GM12892 (cell line): ENCODE results near the gene IFRD2.
"Not testable (repeated sequence)": the region's sequence is repeated elsewhere in the genome, so short reads cannot be mapped to it uniquely, and the experiment has no call there.

Experiments
- DNase-seq: peaks from one replicate; pipeline ENCODE4 v3.0.0; 2011; ENCODE audit not compliant: insufficient read length
- FAIRE-seq: peaks from 2 replicates; lab custom pipeline; 2011; peaks lifted over from hg19 to GRCh38; lab: Jason Lieb, UNC
- POLR2A ChIP-seq: IDR thresholded peaks from 2 replicates; pipeline ENCODE4 v1.6.1; 2011; ENCODE audit warnings: low read depth, low read length, control low read depth
- POLR2AphosphoS5 ChIP-seq: IDR thresholded peaks from 2 replicates; pipeline ENCODE4 v1.6.1; 2011; ENCODE audit warnings: low read depth, low read length, control low read depth
- TAF1 ChIP-seq: IDR thresholded peaks from 2 replicates; pipeline ENCODE4 v1.6.1; 2011; ENCODE audit warnings: low read depth, mild to moderate bottlenecking, control low read depth, low read length, borderline replicate concordance

Gene IFRD2

GRCh38 chr3:50264964-50265485 lies 27.2 kb downstream of the IFRD2 start:
- TF ChIP-seq TAF1 (no peak), POLR2A (no peak), POLR2AphosphoS5 (no peak)
- FAIRE-seq (no peak), DNase-seq (no peak)

- no peak for TF ChIP-seq POLR2A
- no peak for TF ChIP-seq TAF1
- no peak for TF ChIP-seq POLR2AphosphoS5
- no peak for FAIRE-seq
- DNase-seq: no peak
These were observed 27.8 kb downstream of the IFRD2 start for GRCh38 chr3:50264383-50264963.

GRCh38 chr3:50263478-50264382 lies 28.5 kb downstream of the IFRD2 start:
- no peak for FAIRE-seq
- DNase-seq: no peak
- TF ChIP-seq POLR2AphosphoS5 (no peak), POLR2A (no peak), TAF1 (no peak)

GRCh38 chr3:50262778-50263177 lies 29.5 kb downstream of the IFRD2 start:
- no peak for TF ChIP-seq TAF1
- TF ChIP-seq POLR2AphosphoS5: no peak
- no peak for TF ChIP-seq POLR2A
- FAIRE-seq (no peak), DNase-seq (no peak)

GRCh38 chr3:50262200-50262599 lies 30.0 kb downstream of the IFRD2 start:
- FAIRE-seq, DNase-seq: not testable (repeated sequence)

GRCh38 chr3:50261505-50261904 lies 30.7 kb downstream of the IFRD2 start:
- FAIRE-seq: no peak
- TF ChIP-seq POLR2A: no peak
- no peak for TF ChIP-seq TAF1
- no peak for TF ChIP-seq POLR2AphosphoS5
- DNase-seq: no peak

GRCh38 chr3:50260942-50261441 lies 31.2 kb downstream of the IFRD2 start:
- FAIRE-seq (no peak), DNase-seq (no peak)
- no peak for TF ChIP-seq TAF1
- TF ChIP-seq POLR2A: no peak
- TF ChIP-seq POLR2AphosphoS5: no peak

GRCh38 chr3:50260027-50260941 lies 31.9 kb downstream of the IFRD2 start:
- no peak; the same call in none of the 2 replicates for TF ChIP-seq POLR2AphosphoS5
- TF ChIP-seq TAF1: no peak
- TF ChIP-seq POLR2A: peak; percentile 71; the same call in 1 of the 2 replicates
- peak; percentile 97 for FAIRE-seq
- DNase-seq: peak; percentile 100

- DNase-seq (no peak), FAIRE-seq (no peak)
- TF ChIP-seq POLR2A (no peak), TAF1 (no peak), POLR2AphosphoS5 (no peak)
These were observed 32.7 kb downstream of the IFRD2 start for GRCh38 chr3:50259432-50260026.

GRCh38 chr3:50258979-50259378 lies 33.2 kb downstream of the IFRD2 start:
- DNase-seq (no peak), FAIRE-seq (no peak)
- TF ChIP-seq POLR2A: no peak
- no peak for TF ChIP-seq TAF1
- TF ChIP-seq POLR2AphosphoS5: no peak

GRCh38 chr3:50258029-50258680 lies 34.1 kb downstream of the IFRD2 start:
- DNase-seq (no peak), FAIRE-seq (no peak)
- TF ChIP-seq TAF1 (no peak), POLR2A (no peak), POLR2AphosphoS5 (no peak)
